ENCODE data around the gene MRPL50.

- TF ChIP-seq EZH2 (IDR thresholded peaks at IDR 0.05; ENCODE audit: insufficient read depth, poor library complexity, severe bottlenecking) (no peak), EZH2phosphoT487 (IDR thresholded peaks at IDR 0.05; ENCODE audit: insufficient read depth, low read depth) (no peak)
Observed at GRCh38 chr9:101418518-101419430, 20.4 kb upstream of the MRPL50 start.

Measured in GM23248 (cell line).